ENCODE measurements around the gene TRIM28.
"Not testable (repeated sequence)": the region's sequence is repeated elsewhere in the genome, so short reads cannot be mapped to it uniquely, and the experiment has no call there.

The TRIM28 gene

GRCh38 chr19:58561373-58562121 is 17.7 kb downstream of the TRIM28 start:
- DNase-seq (ENCODE audit: low read depth), result no peak

DNA sequence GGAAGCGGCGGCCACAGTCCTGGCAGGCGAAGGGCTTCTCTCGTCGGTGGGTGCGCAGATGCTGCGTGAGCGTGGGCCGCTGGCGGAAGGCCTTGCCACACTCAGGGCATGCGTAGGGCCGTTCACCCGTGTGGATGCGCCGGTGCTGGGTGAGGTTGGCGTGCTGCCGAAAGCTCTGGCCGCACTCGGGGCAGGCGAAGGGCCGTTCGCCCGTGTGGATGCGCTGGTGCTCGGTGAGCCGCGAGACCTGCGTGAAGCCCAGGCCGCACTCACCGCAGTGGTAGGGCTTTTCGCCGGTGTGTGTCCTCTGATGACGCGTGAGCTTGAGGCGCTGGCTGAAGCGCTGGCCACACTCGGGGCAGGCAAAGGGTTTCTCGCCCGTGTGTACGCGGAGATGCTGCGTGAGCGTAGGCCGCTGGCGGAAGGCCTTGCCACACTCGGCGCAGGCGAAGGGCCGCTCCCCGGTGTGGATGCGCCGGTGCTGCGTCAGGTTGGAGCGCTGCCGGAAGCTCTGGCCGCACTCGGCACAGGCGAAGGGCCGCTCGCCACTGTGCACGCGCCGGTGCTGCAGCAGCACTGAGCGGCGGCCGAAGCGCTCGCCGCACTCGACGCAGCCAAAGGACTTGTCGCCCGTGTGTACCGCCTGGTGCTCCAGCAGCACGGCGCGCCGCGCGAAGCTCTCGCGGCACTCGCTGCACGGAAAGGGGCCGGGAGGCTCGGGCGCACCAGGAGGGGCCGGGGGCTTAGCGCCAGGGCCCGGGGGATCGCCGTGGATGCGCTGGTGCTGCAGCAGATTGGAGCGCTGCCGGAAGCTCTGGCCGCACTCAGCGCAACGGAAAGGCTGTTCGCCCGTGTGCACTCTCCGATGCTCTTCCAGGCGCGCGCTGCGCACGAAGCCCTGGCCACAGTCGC is 18.5 kb downstream of the TRIM28 start:
- no peak for DNase-seq (ENCODE audit: low read depth)

GRCh38 chr19:58563034-58563573 is 19.2 kb downstream of the TRIM28 start:
- DNase-seq (ENCODE audit: low read depth), result no peak

DNA sequence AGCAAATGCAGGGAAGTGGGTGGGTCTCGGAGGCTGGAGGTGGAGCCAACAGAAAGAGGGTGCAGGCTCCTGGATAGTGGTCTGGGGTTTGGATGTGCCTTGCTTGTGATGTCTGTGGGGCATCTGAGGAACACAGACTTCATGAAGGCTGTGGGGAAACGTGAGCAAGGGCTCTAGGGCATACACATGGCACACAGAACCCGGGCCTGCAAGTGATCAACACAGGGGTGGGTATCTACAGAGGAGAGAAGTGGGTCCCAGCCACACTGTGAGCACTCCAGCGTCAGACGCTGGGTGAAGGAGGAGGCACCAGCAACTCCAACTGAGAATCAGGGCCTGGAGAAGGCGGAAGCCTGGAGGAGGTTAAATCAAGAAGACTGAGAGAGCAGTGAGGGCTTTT is 20.0 kb downstream of the TRIM28 start:
- no peak for DNase-seq (ENCODE audit: low read depth)

- DNase-seq (ENCODE audit: low read depth), result no peak
These were observed 23.1 kb downstream of the TRIM28 start for GRCh38 chr19:58566989-58567388.

DNA sequence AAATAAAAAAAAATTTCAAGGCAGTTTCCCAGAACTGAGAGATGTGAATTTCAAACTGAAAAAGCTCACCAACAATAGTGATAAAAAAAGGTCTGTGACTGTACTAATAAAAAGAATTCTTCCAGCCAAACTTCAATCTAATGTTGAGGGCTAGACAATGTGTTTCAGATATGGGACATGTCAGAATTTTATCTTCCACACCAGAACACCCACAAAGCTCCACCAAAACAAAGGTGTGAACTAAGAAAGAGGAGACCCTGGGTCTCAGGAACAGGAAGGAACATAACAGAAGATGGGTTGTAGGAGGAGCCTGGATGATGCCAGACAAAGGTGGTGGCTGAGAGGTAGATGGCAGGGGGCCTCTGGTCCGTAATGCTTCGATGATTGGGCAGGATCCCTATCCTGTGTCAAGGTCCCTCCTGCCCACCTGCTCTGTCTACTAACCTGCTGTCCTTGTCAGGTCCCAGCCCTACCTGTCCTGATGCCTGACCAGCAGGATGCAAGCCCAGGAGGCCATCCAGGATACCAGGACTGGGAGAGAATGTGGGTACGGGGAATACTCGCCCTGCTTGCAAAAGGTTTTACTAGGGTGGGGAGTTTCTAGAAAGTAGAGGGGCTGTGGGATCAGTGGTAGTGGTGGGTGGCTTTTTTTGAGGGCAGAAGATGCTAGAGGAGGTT is 24.7 kb downstream of the TRIM28 start:
- DNase-seq (ENCODE audit: low read depth), result no peak

GRCh38 chr19:58569191-58569942 is 25.5 kb downstream of the TRIM28 start:
- DNase-seq (ENCODE audit: low read depth), result no peak

- DNase-seq (ENCODE audit: low read depth), result no peak
These were observed 26.2 kb downstream of the TRIM28 start for GRCh38 chr19:58569943-58570670.

- no peak for DNase-seq (ENCODE audit: low read depth)
These were observed 27.1 kb downstream of the TRIM28 start for GRCh38 chr19:58570770-58571574.

- DNase-seq (ENCODE audit: low read depth), result no peak
These were observed 27.7 kb downstream of the TRIM28 start for GRCh38 chr19:58571575-58571947.

DNA sequence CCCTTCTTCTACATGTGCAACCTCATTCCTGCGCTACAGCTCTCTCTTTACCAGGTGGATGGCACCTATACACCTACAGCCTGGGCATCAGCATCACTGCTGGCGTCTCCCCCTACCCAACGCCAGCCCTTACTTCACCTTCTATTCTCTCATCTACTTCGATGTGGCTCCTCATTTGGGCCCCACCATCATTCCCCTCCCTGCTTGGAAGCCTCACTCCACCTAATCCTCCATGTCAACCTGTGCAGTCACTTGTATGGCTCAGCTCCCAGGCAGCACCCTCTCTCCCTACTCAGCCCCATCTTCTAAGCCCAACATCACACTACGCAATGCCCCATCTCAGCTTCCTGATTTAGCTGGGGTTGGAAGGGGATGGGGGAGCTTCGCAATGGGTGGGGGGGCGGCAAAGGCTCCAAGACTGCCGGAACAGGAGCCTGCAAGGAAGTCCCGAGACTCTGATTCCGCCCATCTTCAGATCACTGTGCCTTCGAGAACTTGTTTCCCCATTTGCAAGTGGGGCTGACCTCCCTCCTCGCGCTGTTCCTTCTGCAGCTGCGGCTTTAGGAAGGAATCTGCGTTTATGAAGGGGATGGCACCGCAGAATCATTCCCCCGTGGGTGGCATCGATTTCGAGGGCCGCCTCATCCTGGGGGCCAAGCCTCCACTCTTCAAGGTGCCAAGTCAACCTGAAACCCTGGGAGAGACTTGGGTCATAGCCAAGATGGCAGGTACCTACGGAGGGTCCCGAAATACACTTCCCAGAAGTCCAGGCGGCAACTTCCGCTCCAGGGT is 28.4 kb downstream of the TRIM28 start:
- DNase-seq (ENCODE audit: low read depth), result no peak

GRCh38 chr19:58572818-58573657 is 29.2 kb downstream of the TRIM28 start, which contains the start of gene MZF1:
Gene MZF1 (minus strand): TSS chr19:58573335. CDS start chr19:58571389, 1,946 bp downstream.
- peak; percentile 99 for DNase-seq (ENCODE audit: low read depth)

GRCh38 chr19:58573658-58574164 is 29.8 kb downstream of the TRIM28 start:
- DNase-seq (ENCODE audit: low read depth), result no peak

GRCh38 chr19:58575183-58576041 is 31.5 kb downstream of the TRIM28 start:
- DNase-seq (ENCODE audit: low read depth), result peak; percentile 60

- DNase-seq (ENCODE audit: low read depth), result not testable (repeated sequence)
These were observed 33.7 kb downstream of the TRIM28 start for GRCh38 chr19:58577581-58577980.

DNA sequence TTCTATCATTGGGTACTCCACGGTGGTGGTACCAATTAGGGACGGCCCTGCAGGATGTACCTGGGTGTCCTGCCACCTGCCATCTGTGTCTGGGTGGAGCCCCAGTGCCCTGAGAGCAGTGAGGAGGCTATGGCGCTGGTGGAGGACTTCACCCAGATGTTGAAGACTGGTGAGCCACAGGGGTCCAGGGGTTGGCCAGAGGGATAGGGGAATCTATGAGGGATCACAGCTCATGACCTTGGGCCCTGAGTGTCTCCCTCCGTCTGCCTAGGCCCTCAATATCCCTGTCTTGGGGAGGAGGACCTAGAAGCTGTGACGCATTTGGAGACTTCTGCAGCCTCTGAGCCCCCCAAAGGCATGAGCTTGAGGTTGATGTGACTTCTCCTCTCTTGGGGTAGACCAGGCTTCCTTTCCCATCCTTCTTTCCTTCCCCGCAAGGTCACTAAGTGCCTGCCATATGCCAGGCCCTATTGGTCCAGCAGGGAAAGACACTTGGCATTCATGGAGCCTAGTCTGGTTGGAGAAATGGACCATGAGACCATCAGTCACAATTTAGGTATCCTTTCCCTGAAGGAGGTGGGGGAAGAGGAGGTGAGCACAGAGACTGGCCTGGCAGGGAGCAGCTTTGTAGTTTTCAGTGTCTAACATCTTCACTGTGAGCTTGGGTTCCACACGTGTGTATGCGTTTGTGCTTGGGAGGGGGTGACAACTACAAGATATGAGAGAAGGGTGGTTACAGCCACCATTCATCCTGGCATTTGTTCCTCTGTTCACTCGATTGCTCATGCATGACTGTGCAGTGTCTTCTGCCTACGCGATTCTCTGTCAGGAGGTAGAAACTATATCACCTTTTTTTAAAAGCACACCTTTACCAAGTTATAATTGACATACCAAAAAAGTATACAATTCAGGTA is 34.4 kb downstream of the TRIM28 start:
- no peak for DNase-seq (ENCODE audit: low read depth)

All from activated gamma-delta T cell treated with anti-CD3 and anti-CD28 coated beads, Interleukin-2, amount 50 U/mL, for 16 hours (primary cell).